AG09319 (cell line): ENCODE data around the gene YKT6.

ENCODE experiments used
- DNase-seq: peaks from one replicate; pipeline ENCODE4 v3.0.0-alpha.2; 2010; ENCODE audit warnings: low read depth; ENCODE audit errors: extremely low read depth
- CTCF ChIP-seq: IDR thresholded peaks from 2 replicates; pipeline ENCODE4 v1.5.1; 2011; ENCODE audit warnings: low read depth, mild to moderate bottlenecking, inconsistent platforms, low read length, moderate library complexity

Gene YKT6

GRCh38 chr7:44263326-44264082 is 62.7 kb downstream of the YKT6 start:
- TF ChIP-seq CTCF, result no peak

More at GRCh38 chr7:44263326-44264082, 62.7 kb downstream of the YKT6 start:
- no peak for DNase-seq
